Measurements from ENCODE around the gene RNASE13.

RNASE13 gene, protein sequence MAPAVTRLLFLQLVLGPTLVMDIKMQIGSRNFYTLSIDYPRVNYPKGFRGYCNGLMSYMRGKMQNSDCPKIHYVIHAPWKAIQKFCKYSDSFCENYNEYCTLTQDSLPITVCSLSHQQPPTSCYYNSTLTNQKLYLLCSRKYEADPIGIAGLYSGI

DNA sequence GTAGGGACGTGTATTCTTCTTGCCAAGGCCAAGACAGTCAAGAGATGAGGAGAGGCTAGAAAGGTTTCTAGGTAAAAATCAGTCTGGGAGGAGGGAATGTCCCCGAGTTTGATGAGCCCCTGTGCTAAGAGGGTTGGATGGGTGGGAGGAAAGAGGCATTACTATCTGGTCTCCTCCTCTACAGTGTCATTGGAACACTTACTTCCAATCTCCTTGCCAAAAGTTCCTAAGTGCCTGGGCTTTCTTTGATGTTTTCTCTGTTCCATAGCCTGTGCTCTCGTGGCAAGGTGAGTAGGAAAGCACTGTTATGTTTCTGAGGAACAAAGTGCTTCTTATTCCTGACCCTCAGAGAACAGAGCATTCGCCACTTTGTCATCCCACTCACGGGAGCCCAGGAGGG, at the start of gene RNASE13:
Gene RNASE13 (minus strand): TSS at position 101 of the 400 bp plus-strand sequence. CDS start 519 bp downstream, outside the sequence.
- no peak for DNase-seq

DNA sequence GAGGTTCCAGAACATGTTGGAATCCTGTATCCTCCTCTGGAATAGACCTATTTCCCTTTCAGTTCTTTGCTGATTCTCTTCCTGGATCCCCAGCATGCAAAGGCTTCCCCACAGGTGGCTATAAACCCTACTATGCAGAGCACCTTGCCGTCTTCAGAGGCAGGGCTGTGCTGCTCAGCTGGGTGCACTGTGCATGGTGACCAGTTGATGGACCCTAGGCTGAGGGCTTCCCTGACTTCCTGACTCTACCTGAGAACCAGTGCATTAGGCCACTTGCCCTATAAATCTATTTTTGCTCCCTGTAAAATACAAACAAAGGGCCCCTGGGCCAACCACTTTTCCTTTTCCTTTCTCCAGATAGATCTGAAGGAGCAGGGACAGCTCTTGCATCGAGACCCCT, 49.8 kb upstream of the RNASE13 start:
- DNase-seq: no peak

DNA sequence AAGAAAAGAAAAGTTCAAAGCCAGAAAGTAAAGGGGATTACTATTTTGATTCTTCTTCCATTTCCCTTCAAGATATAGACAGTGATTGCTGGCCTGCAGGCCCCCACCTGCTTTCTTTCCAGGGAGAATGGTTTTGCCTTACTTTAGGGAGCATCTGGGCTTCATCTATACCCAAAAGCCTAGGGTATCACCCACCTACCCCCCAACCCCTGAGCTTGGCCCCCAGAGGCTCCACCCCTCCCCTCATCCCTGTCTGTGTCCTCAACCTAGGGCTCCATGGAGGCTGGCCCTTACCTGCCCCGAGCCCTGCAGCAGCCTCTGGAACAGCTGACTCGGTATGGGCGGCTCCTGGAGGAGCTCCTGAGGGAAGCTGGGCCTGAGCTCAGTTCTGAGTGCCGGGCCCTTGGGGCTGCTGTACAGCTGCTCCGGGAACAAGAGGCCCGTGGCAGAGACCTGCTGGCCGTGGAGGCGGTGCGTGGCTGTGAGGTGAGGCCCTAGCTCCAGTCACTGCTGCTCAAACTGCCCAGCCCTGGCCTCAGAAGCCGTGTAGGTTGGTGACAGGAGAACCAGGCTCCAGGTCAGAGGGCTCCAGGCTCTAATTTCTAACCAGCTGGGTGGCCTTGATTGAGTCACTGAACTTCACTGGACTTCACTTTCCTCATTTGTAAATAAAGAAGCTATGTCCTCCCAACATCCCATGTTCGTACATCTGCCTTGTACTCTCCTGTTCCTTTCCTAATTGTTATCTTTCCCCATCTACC, 49.1 kb upstream of the RNASE13 start:
- no peak for DNase-seq

DNA sequence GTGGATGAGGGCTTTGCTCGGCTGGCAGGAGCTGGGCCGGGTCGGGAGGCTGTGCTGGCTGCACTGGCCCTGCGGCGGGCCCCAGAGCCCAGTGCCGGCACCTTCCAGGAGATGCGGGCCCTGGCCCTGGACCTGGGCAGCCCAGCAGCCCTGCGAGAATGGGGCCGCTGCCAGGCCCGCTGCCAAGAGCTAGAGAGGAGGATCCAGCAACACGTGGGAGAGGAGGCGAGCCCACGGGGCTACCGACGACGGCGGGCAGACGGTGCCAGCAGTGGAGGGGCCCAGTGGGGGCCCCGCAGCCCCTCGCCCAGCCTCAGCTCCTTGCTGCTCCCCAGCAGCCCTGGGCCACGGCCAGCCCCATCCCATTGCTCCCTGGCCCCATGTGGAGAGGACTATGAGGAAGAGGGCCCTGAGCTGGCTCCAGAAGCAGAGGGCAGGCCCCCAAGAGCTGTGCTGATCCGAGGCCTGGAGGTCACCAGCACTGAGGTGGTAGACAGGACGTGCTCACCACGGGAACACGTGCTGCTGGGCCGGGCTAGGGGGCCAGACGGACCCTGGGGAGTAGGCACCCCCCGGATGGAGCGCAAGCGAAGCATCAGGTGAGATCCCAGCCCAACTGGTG, 47.0 kb upstream of the RNASE13 start:
- no peak for DNase-seq

DNA sequence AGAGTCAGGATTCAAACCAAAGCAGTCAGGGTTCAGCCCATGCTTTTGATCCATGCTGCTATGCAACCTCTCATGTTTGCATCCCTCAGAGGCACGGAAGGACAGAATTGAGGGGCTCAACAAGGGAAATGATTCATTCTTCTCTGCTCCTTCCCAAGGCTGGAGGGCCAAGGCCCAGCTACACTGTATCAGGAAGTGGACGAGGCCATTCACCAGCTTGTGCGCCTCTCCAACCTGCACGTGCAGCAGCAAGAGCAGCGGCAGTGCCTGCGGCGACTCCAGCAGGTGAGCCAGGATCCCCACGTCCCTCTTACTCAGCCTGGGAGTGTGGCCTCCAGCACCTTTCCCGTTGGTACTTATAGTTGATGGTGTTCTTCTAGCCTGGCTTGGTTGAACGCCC, 44.1 kb upstream of the RNASE13 start:
- DNase-seq: no peak

DNA sequence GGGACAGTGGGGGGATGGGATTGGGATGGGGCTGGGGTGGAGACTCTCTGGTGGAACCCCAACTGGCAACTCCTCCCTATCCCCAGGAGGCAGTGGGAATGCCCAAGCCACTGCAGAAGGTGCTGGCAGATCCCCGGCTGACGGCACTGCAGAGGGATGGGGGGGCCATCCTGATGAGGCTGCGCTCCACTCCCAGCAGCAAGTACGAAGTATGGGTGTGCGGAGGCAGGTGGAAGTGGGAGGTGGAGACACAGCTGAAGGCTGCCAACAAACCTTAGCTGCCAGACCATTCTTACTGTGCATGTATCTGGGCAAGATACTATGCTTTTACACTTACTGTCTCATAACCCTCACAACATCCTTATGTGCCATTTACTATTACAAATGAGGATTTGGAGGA, 43.7 kb upstream of the RNASE13 start:
- DNase-seq: no peak

DNA sequence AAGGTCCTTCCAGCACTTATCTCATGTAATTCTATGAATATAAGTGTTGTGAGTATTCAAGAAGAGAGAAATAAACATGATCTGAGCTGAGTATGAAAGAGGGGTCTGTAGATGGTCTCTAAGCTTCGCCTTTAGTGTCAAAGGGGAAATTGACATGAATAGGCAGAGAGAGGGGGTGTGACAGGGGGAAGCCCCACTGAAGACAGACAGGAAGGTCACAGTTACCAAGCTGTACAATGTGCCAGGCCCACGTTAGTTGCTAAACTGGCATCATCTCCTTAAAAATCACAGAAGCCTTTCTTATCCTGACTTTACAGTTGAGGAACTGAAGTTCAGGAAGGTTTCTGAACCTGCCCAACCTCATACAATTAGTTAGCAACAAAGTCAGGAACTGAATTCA, 43.1 kb upstream of the RNASE13 start:
- no peak for DNase-seq

DNA sequence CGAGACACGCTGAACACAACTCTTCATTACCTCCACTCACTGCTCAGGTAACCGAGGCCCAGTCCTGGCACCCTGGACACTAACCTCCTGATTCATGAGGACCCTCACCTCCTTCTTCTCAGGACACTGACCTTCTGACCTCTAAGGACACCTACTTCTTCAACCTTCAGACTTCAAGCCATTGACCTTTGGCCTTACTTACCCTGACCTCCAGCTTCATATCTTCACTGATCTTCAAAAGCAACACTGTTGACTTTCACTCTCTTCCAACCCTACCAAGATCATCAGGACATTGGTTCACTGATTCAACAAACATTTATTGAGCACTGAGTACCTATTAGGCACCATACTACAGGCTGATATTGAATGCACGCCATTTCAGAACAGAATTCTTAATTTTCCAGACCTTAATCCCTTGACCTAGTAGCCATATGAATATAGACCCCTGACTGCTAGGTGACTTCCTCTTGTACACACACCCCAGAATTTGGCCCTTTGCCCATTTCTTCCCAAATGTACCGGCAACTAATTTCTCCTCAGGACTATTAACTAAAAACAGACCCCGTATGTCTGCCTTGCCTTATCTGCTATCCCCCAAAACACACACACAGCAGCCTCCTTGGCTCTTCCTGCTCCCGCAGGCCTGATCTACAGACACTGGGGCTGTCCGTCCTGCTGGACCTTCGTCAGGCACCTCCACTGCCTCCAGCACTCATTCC, 41.3 kb upstream of the RNASE13 start:
- no peak for DNase-seq

DNA sequence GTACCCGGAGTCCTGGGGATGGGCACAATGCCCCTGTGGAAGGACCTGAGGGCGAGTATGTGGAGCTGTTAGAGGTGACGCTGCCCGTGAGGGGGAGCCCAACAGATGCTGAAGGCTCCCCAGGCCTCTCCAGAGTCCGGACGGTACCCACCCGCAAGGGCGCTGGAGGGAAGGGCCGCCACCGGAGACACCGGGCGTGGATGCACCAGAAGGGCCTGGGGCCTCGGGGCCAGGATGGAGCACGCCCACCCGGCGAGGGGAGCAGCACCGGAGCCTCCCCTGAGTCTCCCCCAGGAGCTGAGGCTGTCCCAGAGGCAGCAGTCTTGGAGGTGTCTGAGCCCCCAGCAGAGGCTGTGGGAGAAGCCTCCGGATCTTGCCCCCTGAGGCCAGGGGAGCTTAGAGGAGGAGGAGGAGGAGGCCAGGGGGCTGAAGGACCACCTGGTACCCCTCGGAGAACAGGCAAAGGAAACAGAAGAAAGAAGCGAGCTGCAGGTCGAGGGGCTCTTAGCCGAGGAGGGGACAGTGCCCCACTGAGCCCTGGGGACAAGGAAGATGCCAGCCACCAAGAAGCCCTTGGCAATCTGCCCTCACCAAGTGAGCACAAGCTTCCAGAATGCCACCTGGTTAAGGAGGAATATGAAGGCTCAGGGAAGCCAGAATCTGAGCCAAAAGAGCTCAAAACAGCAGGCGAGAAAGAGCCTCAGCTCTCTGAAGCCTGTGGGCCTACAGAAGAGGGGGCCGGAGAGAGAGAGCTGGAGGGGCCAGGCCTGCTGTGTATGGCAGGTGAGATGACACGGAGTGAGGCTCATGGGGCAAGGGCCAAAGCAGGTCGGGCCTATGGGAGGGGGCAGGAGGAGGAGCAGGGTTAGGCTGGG, 40.0 kb upstream of the RNASE13 start:
- DNase-seq: no peak

DNA sequence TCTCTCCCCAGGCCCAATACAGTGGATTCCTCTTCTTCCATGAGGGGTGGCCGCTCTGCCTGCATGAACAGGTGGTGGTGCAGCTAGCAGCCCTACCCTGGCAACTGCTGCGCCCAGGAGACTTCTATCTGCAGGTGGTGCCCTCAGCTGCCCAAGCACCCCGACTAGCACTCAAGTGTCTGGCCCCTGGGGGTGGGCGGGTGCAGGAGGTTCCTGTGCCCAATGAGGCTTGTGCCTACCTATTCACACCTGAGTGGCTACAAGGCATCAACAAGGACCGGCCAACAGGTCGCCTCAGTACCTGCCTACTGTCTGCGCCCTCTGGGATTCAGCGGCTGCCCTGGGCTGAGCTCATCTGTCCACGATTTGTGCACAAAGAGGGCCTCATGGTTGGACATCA, 39.3 kb upstream of the RNASE13 start:
- DNase-seq: no peak

DNA sequence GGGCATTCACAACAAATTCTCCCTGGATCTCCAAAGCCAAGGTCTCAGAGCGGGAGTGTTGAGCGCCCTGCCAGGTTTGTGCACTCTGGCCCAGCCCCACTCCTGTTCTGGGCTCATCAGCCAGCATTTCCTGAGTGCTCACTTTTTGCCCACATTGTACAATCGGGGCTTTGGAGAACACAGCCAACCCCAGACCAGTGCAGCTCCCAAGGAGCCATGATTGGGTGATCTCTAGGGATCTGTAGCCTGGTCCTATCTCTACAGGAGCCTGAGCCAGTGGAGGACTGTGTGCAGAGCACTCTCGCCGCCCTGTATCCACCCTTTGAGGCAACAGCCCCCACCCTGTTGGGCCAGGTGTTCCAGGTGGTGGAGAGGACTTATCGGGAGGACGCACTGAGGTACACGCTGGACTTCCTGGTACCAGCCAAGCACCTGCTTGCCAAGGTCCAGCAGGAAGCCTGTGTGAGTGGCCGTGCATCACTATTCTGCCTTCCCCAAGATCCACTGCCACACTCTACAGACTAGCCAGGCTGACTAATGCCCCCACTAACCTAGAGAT, 38.3 kb upstream of the RNASE13 start:
- no peak for DNase-seq

DNA sequence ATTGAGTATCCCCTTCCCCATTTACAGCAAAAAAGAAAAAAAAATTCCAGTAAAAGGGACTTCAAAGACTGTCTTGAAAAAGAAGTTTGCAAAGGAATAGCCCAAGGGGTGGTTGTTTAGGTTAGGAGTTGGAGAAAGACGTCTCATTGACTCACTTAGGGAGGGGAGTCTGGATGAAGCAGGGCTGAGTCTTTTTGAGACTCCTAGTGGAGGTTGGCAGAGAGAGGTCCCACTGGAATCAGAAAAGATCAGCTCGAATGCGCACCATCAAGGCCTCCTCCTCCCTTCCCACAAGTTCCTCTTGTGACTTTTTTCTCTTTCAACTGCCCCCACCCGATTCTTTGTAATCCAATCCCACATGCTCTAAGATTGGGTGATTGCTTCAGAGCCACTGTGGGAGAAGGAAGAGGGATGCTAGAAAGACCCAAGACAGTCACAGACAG, 37.4 kb upstream of the RNASE13 start:
- DNase-seq: no peak

DNA sequence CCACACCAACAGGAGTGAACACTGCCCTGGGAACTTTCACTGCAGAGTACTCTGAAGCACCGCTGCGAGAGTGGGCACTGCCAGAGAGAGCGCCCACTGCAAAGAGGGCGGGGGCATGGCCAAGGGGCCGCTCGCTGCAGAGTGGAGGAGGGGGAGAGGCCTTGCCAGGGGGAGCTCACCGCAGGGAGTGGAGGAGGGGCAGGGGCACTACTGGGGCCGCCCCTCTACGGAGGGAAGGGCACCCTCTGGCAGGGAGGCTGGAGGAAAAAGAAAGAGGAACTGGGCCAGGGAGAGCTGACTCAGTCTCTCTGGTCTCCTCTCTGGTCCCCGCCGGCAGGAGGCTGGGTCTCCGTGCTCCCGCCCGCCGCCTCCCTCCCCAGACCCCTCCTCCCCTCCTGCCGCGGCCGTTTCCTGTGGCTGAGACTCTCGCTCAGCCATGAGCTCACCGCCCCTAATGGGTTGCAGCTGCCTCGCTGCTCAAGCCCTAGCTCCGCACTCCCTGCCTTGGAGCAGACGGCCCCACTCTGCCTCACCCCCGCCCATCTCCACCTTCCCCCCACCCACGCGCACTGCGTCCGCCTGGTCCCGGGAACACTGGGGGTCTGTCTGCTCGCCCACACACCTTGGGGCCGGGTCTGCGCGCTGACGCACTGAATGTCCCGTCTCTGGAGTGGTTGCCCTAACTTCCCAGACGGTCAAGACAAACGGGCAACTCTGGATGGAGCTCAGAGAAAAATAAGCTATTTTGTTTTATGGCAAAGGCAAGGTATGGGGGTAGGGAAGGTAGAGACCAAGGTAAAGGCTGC, 36.8 kb upstream of the RNASE13 start:
- peak; percentile 69 for DNase-seq

DNA sequence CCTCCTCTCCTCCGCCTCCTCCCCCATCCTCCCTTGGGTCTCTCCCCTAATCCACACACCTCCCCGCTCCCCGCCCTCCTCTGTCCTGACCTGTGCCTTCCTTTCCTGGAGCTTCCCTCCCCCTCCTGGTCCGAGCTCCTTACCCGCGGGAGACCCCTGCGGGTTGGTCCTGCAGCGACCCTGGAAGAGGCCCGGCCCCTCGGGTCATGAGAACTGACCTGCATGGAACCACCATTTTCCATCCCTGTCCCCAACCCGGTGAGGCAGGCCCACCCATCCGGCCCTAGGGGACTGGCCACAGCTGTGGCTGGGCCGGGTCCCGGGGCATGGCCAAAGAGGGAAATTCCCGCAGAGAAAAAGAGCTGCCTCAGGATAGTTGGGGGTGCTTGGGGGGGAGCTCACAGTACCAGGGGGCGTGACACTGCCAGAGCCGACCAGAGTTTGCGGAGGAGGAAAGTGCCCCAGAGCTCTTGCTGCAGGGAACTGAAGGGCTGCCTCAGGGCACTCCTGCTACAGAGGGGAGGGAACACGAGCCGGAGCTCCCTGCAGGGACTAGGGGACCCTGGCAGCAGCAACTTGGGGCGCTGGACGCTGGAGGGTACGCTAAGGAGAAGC, 36.1 kb upstream of the RNASE13 start:
- DNase-seq: peak; percentile 32

DNA sequence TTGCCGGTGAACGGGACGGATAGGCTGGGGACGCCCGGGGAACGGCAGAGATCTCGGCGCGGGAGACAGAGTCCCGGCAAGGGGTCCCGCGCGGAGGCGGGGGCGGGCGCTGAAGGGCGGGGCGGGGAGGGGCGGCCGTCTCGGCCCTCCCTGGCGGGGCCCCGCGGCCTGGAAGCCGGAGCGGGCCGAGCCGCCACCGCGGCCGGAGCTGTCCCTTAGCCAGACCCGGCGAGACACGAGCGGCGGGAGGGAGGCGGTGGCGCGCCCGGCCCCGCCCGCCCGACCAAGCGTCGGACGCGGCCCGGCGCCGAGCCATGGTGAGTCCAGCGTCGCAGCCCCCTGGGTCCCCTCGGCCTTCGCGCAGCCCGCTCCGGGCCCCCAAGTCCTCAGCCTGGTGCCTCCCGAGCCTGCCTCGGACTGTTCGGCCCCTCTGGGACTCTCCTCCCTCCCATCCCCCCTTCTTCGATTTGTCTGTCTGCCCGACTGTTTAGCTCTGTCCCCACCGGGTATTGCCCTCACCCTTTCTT, 35.5 kb upstream of the RNASE13 start, which contains the start of gene ARHGEF40:
Gene ARHGEF40 (plus strand): TSS at position 222 of the 527 bp plus-strand sequence. CDS start 93 bp downstream, at position 315.
- peak; percentile 51 for DNase-seq

DNA sequence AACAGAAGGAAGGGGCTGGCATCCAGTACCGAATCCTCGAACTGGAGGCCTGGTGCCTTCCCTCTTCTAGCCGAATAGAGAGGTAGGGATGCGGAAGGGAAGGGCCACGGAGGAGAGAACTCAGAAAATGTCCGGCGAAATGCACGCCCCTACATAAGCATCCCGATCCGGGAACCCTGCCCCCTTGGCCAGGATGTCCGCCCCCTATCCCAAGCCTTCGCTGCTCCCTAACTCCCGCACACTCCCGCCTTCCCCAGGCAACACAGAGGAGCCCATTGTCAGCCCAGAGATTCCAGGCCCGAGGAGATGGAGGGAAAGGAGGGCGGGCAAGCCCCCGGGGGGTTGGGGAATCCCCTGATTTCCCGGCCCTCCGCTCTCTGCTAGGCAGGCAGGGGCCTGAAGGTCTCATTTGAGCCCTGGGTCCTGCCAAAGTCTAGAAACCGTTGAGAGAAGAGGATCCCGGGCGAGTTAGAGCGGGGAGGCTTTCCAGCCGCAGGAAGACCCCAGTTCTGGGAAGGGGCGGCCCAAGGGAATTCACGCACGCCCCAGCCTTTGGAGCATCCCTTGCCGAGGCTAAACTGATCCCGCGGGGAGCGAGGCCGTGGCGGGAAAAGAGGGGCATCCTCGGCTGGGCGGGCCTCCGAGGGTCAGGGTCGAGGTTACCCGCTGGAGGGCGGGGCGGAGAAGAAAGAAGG, 34.9 kb upstream of the RNASE13 start:
- DNase-seq: peak; percentile 14

DNA sequence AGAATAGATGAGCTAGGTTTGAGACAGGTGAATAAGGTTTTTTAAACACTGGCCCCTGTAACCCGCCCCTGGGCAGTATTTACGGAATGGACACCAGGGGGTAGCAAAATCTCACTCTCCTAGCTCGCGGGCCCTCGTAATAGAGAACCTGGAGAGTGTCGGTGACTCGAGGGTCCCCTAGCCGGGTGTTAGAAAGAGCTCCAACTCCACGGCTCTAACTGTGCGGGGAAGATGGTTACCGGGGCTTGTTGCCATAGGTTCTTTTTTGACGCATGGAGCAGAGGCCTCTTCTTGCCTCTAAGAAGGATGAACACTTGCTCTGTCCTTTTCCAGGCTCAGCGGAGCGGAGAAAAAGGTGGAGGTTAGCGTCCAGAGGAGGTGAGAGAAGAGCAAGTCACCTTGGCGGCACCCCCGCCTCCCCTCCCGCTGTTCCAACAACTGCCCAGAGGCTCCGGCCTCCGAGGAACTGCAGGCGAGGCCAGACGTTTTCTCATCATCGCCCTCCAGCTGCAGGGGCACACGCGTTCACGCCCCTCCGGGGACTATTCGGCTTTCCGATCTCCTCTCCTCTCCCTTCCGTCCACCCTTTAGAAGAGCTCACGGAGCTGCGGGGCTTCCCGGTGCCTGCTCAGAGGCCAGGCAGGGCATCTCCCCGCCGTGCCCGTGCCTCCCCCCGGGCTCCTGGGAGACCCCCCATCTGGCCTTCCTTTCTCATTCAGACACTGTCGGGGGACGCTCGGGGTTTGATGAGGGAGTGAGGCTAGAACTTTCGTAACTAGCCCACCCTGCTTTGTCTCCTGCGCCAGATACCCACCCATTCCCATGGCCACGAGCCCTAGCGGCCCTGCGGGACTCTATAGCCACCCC, 34.1 kb upstream of the RNASE13 start:
- peak; percentile 70 for DNase-seq

DNA sequence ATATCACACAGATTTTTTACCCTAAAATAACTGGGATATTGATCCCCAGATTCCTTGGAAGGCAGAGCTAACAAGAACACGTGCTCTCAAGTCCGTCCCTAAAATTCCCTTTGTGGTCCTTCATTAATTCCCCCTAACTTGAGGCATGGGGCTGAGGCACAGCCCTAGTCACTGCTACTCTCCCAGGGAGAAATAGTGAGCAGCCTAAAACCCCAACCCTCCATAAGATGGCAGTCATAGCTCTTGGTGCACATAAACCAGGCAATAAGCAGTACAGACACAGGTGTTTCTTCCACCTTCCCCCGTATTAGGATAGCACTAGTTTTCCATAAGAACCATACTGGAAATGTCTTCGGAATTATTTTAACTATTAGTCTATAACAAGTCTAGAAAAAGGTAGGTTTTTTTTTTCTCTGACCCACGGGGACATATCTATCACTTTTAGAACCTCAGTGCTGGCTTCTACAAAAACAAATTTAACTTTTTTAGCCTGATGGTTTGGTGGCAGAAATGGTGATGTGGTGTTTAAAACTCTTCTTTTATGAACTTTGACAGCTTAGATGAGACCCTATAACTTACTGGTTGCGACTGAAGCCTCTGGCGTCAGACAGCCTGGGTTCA, 32.4 kb upstream of the RNASE13 start:
- DNase-seq: peak; percentile 29

Data from CD4-positive, alpha-beta T cell treated with Interleukin-17A for 4 hours (primary cell).